ENCODE data around the gene RAB42. TPM values are rescaled to one million over a fixed set of nuclear protein-coding genes. Genes with fewer than 3 reads are reported as not detected.

The RAB42 gene
- polyA plus RNA-seq, 3 donors, result 0.12 to 0.23 TPM; not detected in 1

DNA sequence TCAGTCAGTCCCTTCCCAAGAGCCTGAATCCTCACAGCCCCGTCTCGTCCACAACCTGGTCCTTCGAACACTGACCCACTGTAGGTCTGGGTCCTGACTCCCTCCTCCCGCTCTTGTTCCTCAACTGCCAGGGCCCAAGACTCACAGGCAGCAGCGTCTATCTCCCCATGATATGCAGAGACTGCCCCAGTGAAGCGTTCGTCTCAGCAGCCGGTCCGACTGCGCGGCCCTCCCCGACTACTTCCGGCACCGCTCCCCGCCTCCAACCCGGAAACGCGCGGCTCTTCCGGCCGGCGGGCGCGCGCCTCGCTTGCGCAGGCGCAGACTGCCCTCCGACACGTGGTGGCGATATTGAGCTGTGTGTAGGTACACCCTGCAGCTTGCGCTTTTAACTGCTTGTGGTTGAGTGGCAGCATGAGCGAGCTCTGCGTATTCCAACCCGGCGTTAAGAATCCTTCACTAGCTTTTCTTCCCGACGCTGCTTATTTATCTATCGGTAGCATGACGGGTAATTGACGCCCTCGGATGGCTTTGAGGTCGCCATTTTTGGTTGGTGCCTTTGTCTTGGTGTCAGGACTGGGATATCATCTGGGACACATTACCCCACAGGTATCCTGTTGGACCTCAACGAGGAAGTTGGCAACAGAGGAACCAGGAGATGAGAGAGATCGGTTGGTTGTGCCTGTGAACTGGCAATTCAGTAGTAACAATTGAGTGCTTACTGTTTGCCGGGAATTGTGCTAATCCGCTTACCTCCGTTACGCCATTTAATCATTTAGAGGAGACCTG is 51.0 kb downstream of the RAB42 start, which contains the start of gene TAF12:
TAF12 (minus strand) TSS at position 221 of the 789 bp plus-strand sequence. CDS start 20,986 bp downstream, outside the sequence.
- WGBS (ENCODE audit: insufficient coverage), result under 1% methylated on average over 33 of the region's 49 CpGs
- TF ChIP-seq, protein P1, sequence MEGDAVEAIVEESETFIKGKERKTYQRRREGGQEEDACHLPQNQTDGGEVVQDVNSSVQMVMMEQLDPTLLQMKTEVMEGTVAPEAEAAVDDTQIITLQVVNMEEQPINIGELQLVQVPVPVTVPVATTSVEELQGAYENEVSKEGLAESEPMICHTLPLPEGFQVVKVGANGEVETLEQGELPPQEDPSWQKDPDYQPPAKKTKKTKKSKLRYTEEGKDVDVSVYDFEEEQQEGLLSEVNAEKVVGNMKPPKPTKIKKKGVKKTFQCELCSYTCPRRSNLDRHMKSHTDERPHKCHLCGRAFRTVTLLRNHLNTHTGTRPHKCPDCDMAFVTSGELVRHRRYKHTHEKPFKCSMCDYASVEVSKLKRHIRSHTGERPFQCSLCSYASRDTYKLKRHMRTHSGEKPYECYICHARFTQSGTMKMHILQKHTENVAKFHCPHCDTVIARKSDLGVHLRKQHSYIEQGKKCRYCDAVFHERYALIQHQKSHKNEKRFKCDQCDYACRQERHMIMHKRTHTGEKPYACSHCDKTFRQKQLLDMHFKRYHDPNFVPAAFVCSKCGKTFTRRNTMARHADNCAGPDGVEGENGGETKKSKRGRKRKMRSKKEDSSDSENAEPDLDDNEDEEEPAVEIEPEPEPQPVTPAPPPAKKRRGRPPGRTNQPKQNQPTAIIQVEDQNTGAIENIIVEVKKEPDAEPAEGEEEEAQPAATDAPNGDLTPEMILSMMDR (IDR thresholded peaks at IDR 0.05), result no peak
- Histone ChIP-seq H3K36me3 (replicated peaks in 1 of 2; ENCODE audit: control insufficient read depth in 1 of 2, insufficient read depth in 2 of 2, low read length in 2 of 2) (no peaks in the 10 kb centered on the region), H3K4me3 (replicated peaks in 1 of 3; ENCODE audit: low read depth in 2 of 3, low read length in 3 of 3) (peak within 1 kb of the TSS; percentile 63 to 96 (median 68)), H2AFZ (ENCODE audit: insufficient read depth, low read depth, low read length, poor library complexity, severe bottlenecking) (peak within 1 kb of the TSS; percentile 99), H3K9ac (ENCODE audit: insufficient read depth, low read length, poor library complexity, severe bottlenecking) (peak within 1 kb of the TSS; percentile 88), H3K4me1 (ENCODE audit: control insufficient read depth in 1 of 2, insufficient read depth in 2 of 2, low read length in 2 of 2) (peaks cover 40 to 44% of the 10 kb centered on the region in 2 donors), H3K27me3 (ENCODE audit: control insufficient read depth in 2 of 2, insufficient read depth in 2 of 2, low read length in 2 of 2) (no peaks in the 10 kb centered on the region), H3K4me2 (replicated peaks; ENCODE audit: extremely low read depth, low read length, poor library complexity, severe bottlenecking) (peak within 1 kb of the TSS; percentile 100), H3K27ac (ENCODE audit: low read depth in 1 of 2, low read length in 2 of 2) (peak within 1 kb of the TSS; percentile 77 to 97), H4K20me1 (ENCODE audit: insufficient read depth, low read length) (no peaks in the 10 kb centered on the region), H3K79me2 (ENCODE audit: insufficient read depth, low read length) (peaks cover 39% of the 10 kb centered on the region), H3K9me3 (replicated peaks in 1 of 2; ENCODE audit: control insufficient read depth in 1 of 2, insufficient read depth in 1 of 2, low read length in 2 of 2) (no peaks in the 10 kb centered on the region)
- intact Hi-C loops (cut with micrococcal nuclease), result loop anchor here (2.0 to 10.0 kb wide), 6 partner anchors 61 to 542 kb away; partner anchors contain the start of genes YTHDF2 (in 2 of the 2) and SRSF4 (in 1 of the 2)
- Mint-ChIP-seq H3K27me3 (ENCODE audit: low read depth in 3 of 3) (peaks cover 0 to 2% (median 0%) of the 10 kb centered on the region in 3 donors), H3K36me3 (peaks cover 0 to 7% of the 10 kb centered on the region in 2 donors), H3K9me3 (peaks cover 0 to 2% (median 0%) of the 10 kb centered on the region in 7 donors), H3K4me3 (peak within 1 kb of the TSS; percentile 100), H3K4me1 (peaks cover 42% of the 10 kb centered on the region), H3K27ac (peak within 1 kb of the TSS; percentile 98 to 99 (median 99))
- peak; percentile 92 to 95 (median 94) for DNase-seq

DNA sequence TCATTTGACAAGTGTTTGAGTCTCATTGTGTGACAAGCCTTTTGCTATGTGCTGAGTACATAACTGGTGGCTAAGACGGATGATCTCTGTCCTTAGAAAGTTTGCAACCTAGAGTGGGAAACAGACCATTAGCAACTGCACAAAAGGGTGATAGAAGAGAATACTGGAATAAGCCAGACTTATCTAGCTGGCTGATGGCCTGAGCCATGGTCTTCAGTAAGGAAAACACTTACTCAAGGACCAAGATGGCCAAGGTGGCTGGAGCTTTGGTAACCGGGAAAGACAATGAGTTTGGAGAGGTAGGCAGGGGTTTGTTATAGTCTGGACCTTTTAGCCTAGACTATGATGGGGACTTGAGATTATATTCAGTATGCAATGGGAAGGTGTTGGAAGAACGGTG is 52.4 kb downstream of the RAB42 start:
- peak overlapping the region in 6 of 7 donors; percentile 63 to 99 (median 98) for H3K27ac Mint-ChIP-seq
- H3K9me3 Mint-ChIP-seq, result peaks cover 0 to 2% (median 0%) of the 10 kb centered on the region in 7 donors
- no peaks in the 10 kb centered on the region for H3K27me3 ChIP-seq (ENCODE audit: control insufficient read depth in 2 of 2, insufficient read depth in 2 of 2, low read length in 2 of 2)
- 95% methylated on average over 2 of the region's 3 CpGs for WGBS (ENCODE audit: insufficient coverage)
- H3K4me3 ChIP-seq (replicated peaks in 1 of 3; ENCODE audit: low read depth in 2 of 3, low read length in 3 of 3), result peak overlapping the region in 1 of 3 experiments; percentile 96
- H3K4me2 ChIP-seq (replicated peaks; ENCODE audit: extremely low read depth, low read length, poor library complexity, severe bottlenecking), result peak overlapping the region; percentile 100
- peaks cover 47 to 54% of the 10 kb centered on the region in 2 donors for H3K4me1 ChIP-seq (ENCODE audit: control insufficient read depth in 1 of 2, insufficient read depth in 2 of 2, low read length in 2 of 2)
- H3K36me3 Mint-ChIP-seq, result peaks cover 0 to 7% of the 10 kb centered on the region in 2 donors
- TF ChIP-seq, protein P1 (IDR thresholded peaks at IDR 0.05), result no peak
- no peaks in the 10 kb centered on the region for H3K9me3 ChIP-seq (replicated peaks in 1 of 2; ENCODE audit: control insufficient read depth in 1 of 2, insufficient read depth in 1 of 2, low read length in 2 of 2)
- no peaks in the 10 kb centered on the region for H3K36me3 ChIP-seq (replicated peaks in 1 of 2; ENCODE audit: control insufficient read depth in 1 of 2, insufficient read depth in 2 of 2, low read length in 2 of 2)
- H3K4me1 Mint-ChIP-seq, result peaks cover 51% of the 10 kb centered on the region
- H3K9ac ChIP-seq (ENCODE audit: insufficient read depth, low read length, poor library complexity, severe bottlenecking), result no peak overlapping the region
- peak overlapping the region in 1 of 2 donors; percentile 100 for H3K4me3 Mint-ChIP-seq
- DNase-seq, result no peak
- H4K20me1 ChIP-seq (ENCODE audit: insufficient read depth, low read length), result no peaks in the 10 kb centered on the region
- peaks cover 0 to 3% (median 0%) of the 10 kb centered on the region in 3 donors for H3K27me3 Mint-ChIP-seq (ENCODE audit: low read depth in 3 of 3)
- H3K27ac ChIP-seq (ENCODE audit: low read depth in 1 of 2, low read length in 2 of 2), result peak overlapping the region in 1 of 2 donors; percentile 97
- intact Hi-C loops (cut with micrococcal nuclease), result loop anchor here (5.0 to 10.0 kb wide), 5 partner anchors 62 to 540 kb away; partner anchors contain the start of genes SRSF4 (in 1 of the 2) and YTHDF2 (in 1 of the 2)
- no peak overlapping the region for H2AFZ ChIP-seq (ENCODE audit: insufficient read depth, low read depth, low read length, poor library complexity, severe bottlenecking)
- H3K79me2 ChIP-seq (ENCODE audit: insufficient read depth, low read length), result peaks cover 37% of the 10 kb centered on the region

Small RNA genes within 50 kb of the gene (small RNA-seq; reads per million reads assigned to genes)
- gene SNORA16A (ENCODE audit: insufficient read length, low read depth), result not detected
- not detected for gene SNORA44 (ENCODE audit: insufficient read length, low read depth)
- not detected for gene SNORA61 (ENCODE audit: insufficient read length, low read depth)
- gene SNORD99 (ENCODE audit: insufficient read length, low read depth), result 516 reads per million, percentile 98 among the genes with 10 or more reads in this experiment

Other genes starting within 250 kb of the RAB42 start
- gene PHACTR4, start 222.5 kb upstream of the RAB42 start, polyA plus RNA-seq, result 1 to 10 TPM; 2.9 to 9.7 (median 2.9) TPM
- gene RCC1, start 86.2 kb upstream of the RAB42 start, polyA plus RNA-seq, result 10 to 100 TPM in 2 of 3 donors, 1 to 10 TPM in 1; 8.7 to 10.6 (median 10.1) TPM
- 10 to 100 TPM; 26.3 to 28.4 (median 26.7) TPM for gene TRNAU1AP, start 39.2 kb upstream of the RAB42 start, polyA plus RNA-seq
- gene TAF12, start 50.8 kb downstream of the RAB42 start, polyA plus RNA-seq, result 10 to 100 TPM; 36.7 to 53.7 (median 53.7) TPM
- gene RNU11, start 56.3 kb downstream of the RAB42 start, polyA plus RNA-seq, result not detected
- gene GMEB1, start 76.5 kb downstream of the RAB42 start, polyA plus RNA-seq, result 10 to 100 TPM in 1 of 3 donors, 1 to 10 TPM in 2; 8.1 to 16.0 (median 9.7) TPM
- 10 to 100 TPM; 20.7 to 81.6 (median 74.2) TPM for gene YTHDF2, start 144.7 kb downstream of the RAB42 start, polyA plus RNA-seq
- under 1 TPM in 1 of 3 donors, not detected in 2; 0.01 TPM for gene OPRD1, start 219.9 kb downstream of the RAB42 start, polyA plus RNA-seq

All from CD14-positive monocyte (primary cell).